HL-60 (cell line): ENCODE measurements around the gene TMEM135.

Experiments used
- CTCF ChIP-seq: IDR thresholded peaks from one replicate; pipeline ENCODE4 v1.5.1; 2011; ENCODE audit warnings: low read length, control low read depth, inconsistent platforms; ENCODE audit not compliant: insufficient read depth
- POLR2AphosphoS5 ChIP-seq: IDR thresholded peaks from 2 replicates; pipeline ENCODE4 v1.6.1; 2012; ENCODE audit warnings: low read depth
- REST ChIP-seq: IDR thresholded peaks from 2 replicates; pipeline ENCODE4 v1.6.1; 2012; ENCODE audit warnings: low read depth; ENCODE audit not compliant: insufficient replicate concordance

GRCh38 chr11:87012089-87012488 lies 25.6 kb upstream of the TMEM135 start:
- no peak for TF ChIP-seq CTCF
- TF ChIP-seq POLR2AphosphoS5 = no peak
- no peak for TF ChIP-seq REST
